ENCODE measurements around the gene TMEM121. TPM values are rescaled to one million over a fixed set of nuclear protein-coding genes. Genes with fewer than 3 reads are reported as not detected.
A peak's percentile ranks its signal among the peaks of the same experiment; 100 is the strongest.

The TMEM121 gene
- polyA plus RNA-seq, 1 donor (not counting 4 experiments of a cell fraction or from before 2014, with no cell fraction given), result 0.18 TPM

GRCh38 chr14:105525326-105525725 lies 1.1 kb upstream of the TMEM121 start:
- no peak for DNase-seq (ENCODE audit: low read depth, low spot score)
- no peak for FAIRE-seq
- H3K27me3 ChIP-seq (ENCODE audit: control insufficient read depth, extremely low read depth, insufficient read depth, low read length), result peaks cover 44% of the 10 kb centered on the region
- no peak overlapping the region for H2AFZ ChIP-seq (ENCODE audit: control insufficient read depth, low read length)
- H3K4me2 ChIP-seq (ENCODE audit: control insufficient read depth, extremely low read depth, insufficient read depth, low read depth, low read length), result no peak overlapping the region
- TF ChIP-seq CTCF (optimal IDR thresholded peaks at IDR 0.05 in 1 of 3, IDR thresholded peaks at IDR 0.05 in 1 of 3, conservative IDR thresholded peaks at IDR 0.05 in 1 of 3; ENCODE audit: extremely low read depth in 1 of 3, insufficient read depth in 2 of 3, low read length in 3 of 3) (no peak), EZH2 (IDR thresholded peaks at IDR 0.05; ENCODE audit: low read length) (no peak)
- no peaks in the 10 kb centered on the region for H4K20me1 ChIP-seq (ENCODE audit: control insufficient read depth, extremely low read depth, insufficient read depth, low read length)
- no peak overlapping the region for H3K4me3 ChIP-seq (ENCODE audit: control insufficient read depth in 2 of 3, extremely low read depth in 1 of 3, insufficient read depth in 2 of 3, low read depth in 1 of 3, low read length in 3 of 3)
- no peaks in the 10 kb centered on the region for H3K36me3 ChIP-seq (ENCODE audit: control insufficient read depth in 2 of 2, extremely low read depth in 1 of 2, insufficient read depth in 2 of 2, low read length in 2 of 2)
- dilution Hi-C loops (cut with MboI; ENCODE audit: extremely low pct_ligation_motif_present, low sequenced_read_pairs), result no loop called here
- no peaks in the 10 kb centered on the region for H3K79me2 ChIP-seq (ENCODE audit: control insufficient read depth, insufficient read depth, low read length)
- no peaks in the 10 kb centered on the region for H3K9me3 ChIP-seq (ENCODE audit: control insufficient read depth, low read depth, low read length)
- no peak overlapping the region for H3K27ac ChIP-seq (ENCODE audit: control insufficient read depth, insufficient read depth, low read length)
- H3K9me1 ChIP-seq (ENCODE audit: control insufficient read depth, extremely low read depth, insufficient read depth, low read length), result no peaks in the 10 kb centered on the region
- peaks cover 7% of the 10 kb centered on the region for H3K4me1 ChIP-seq (ENCODE audit: control insufficient read depth, extremely low read depth, insufficient read depth, low read length)
- H3K9ac ChIP-seq (ENCODE audit: control insufficient read depth, extremely low read depth, insufficient read depth, low read length), result no peak overlapping the region

- Histone ChIP-seq H3K27ac (ENCODE audit: control insufficient read depth, insufficient read depth, low read length) (no peak overlapping the region), H3K79me2 (ENCODE audit: control insufficient read depth, insufficient read depth, low read length) (no peaks in the 10 kb centered on the region), H3K36me3 (ENCODE audit: control insufficient read depth in 2 of 2, extremely low read depth in 1 of 2, insufficient read depth in 2 of 2, low read length in 2 of 2) (no peaks in the 10 kb centered on the region), H3K4me3 (ENCODE audit: control insufficient read depth in 2 of 3, extremely low read depth in 1 of 3, insufficient read depth in 2 of 3, low read depth in 1 of 3, low read length in 3 of 3) (peak overlapping the region; percentile 14 to 32 (median 27)), H3K9me3 (ENCODE audit: control insufficient read depth, low read depth, low read length) (no peaks in the 10 kb centered on the region), H2AFZ (ENCODE audit: control insufficient read depth, low read length) (peak overlapping the region; percentile 6), H3K4me2 (ENCODE audit: control insufficient read depth, extremely low read depth, insufficient read depth, low read depth, low read length) (peak overlapping the region; percentile 51), H3K4me1 (ENCODE audit: control insufficient read depth, extremely low read depth, insufficient read depth, low read length) (peaks cover 7% of the 10 kb centered on the region), H3K9me1 (ENCODE audit: control insufficient read depth, extremely low read depth, insufficient read depth, low read length) (no peaks in the 10 kb centered on the region), H3K9ac (ENCODE audit: control insufficient read depth, extremely low read depth, insufficient read depth, low read length) (no peak overlapping the region), H3K27me3 (ENCODE audit: control insufficient read depth, extremely low read depth, insufficient read depth, low read length) (peaks cover 49% of the 10 kb centered on the region), H4K20me1 (ENCODE audit: control insufficient read depth, extremely low read depth, insufficient read depth, low read length) (no peaks in the 10 kb centered on the region)
- dilution Hi-C loops (cut with MboI; ENCODE audit: extremely low pct_ligation_motif_present, low sequenced_read_pairs), result no loop called here
- FAIRE-seq (no peak), DNase-seq (ENCODE audit: low read depth, low spot score) (no peak)
- peak; percentile 79 for TF ChIP-seq EZH2 (IDR thresholded peaks at IDR 0.05; ENCODE audit: low read length)
- no peak for TF ChIP-seq CTCF (optimal IDR thresholded peaks at IDR 0.05 in 1 of 3, IDR thresholded peaks at IDR 0.05 in 1 of 3, conservative IDR thresholded peaks at IDR 0.05 in 1 of 3; ENCODE audit: extremely low read depth in 1 of 3, insufficient read depth in 2 of 3, low read length in 3 of 3)
Observed at GRCh38 chr14:105526776-105527380, 495 bp downstream of the TMEM121 start.

Measured in keratinocyte (primary cell).